Keratinocyte (primary cell): ENCODE data around the gene TANGO2. TPM values are rescaled to one million over a fixed set of nuclear protein-coding genes. Genes with fewer than 3 reads are reported as not detected.

Experiments
- DNase-seq: peaks from one replicate; pipeline ENCODE4 v3.0.0-alpha.2; 2011; ENCODE audit warnings: low read depth, missing footprints, low spot score
- FAIRE-seq: peaks from 2 replicates; lab custom pipeline; 2011; peaks lifted over from hg19 to GRCh38; lab: Jason Lieb, UNC
- H2AFZ ChIP-seq: 2 replicates; pipeline ENCODE4 v1.6.0; 2012; ENCODE audit warnings: low read length, control low read depth, inconsistent platforms; ENCODE audit not compliant: control insufficient read depth
- H3K27ac ChIP-seq: 2 replicates; pipeline ENCODE4 v1.5.1; 2011; ENCODE audit warnings: low read length; ENCODE audit not compliant: control insufficient read depth, insufficient read depth
- H3K27me3 ChIP-seq: 3 replicates; pipeline ENCODE4 v1.6.0; 2011; ENCODE audit warnings: low read length; ENCODE audit not compliant: control insufficient read depth, insufficient read depth; ENCODE audit errors: extremely low read depth
- H3K36me3 ChIP-seq, 2 experiments: 2 replicates in 1 of 2; 3 replicates in 1 of 2; pipeline ENCODE4 v1.5.1; 2011; ENCODE audit warnings: low read length in 2 of 2, mild to moderate bottlenecking in 1 of 2; ENCODE audit not compliant: control insufficient read depth in 2 of 2, insufficient read depth in 2 of 2; ENCODE audit errors: extremely low read depth in 1 of 2
- H3K4me1 ChIP-seq: 3 replicates; pipeline ENCODE4 v1.5.1; 2011; ENCODE audit warnings: low read length; ENCODE audit not compliant: control insufficient read depth, insufficient read depth; ENCODE audit errors: extremely low read depth
- H3K4me2 ChIP-seq: 3 replicates; pipeline ENCODE4 v1.6.0; 2011; ENCODE audit warnings: low read depth, low read length; ENCODE audit not compliant: control insufficient read depth, insufficient read depth; ENCODE audit errors: extremely low read depth
- H3K4me3 ChIP-seq, 3 experiments: fragments of 200-600 bp in 1 of 3; sonication (generic) in 1 of 3; 2 replicates in 2 of 3; 3 replicates in 1 of 3; pipeline ENCODE4 v1.5.1; 2011 to 2016; ENCODE audit warnings: low read length in 3 of 3, mild to moderate bottlenecking in 3 of 3, control low read depth in 2 of 3, inconsistent platforms in 1 of 3, low read depth in 1 of 3, mixed read lengths in 1 of 3, mixed run types in 1 of 3, moderate library complexity in 1 of 3; ENCODE audit not compliant: control insufficient read depth in 2 of 3, insufficient read depth in 2 of 3; ENCODE audit errors: extremely low read depth in 1 of 3
- H3K79me2 ChIP-seq: 2 replicates; pipeline ENCODE4 v1.6.0; 2012; ENCODE audit warnings: low read length; ENCODE audit not compliant: control insufficient read depth, insufficient read depth
- H3K9ac ChIP-seq: 3 replicates; pipeline ENCODE4 v1.6.0; 2011; ENCODE audit warnings: low read length; ENCODE audit not compliant: control insufficient read depth, insufficient read depth; ENCODE audit errors: extremely low read depth
- H3K9me1 ChIP-seq: 3 replicates; pipeline ENCODE4 v1.6.0; 2011; ENCODE audit warnings: low read length; ENCODE audit not compliant: control insufficient read depth, insufficient read depth; ENCODE audit errors: extremely low read depth
- H3K9me3 ChIP-seq: 2 replicates; pipeline ENCODE4 v1.5.1; 2012; ENCODE audit warnings: low read depth, low read length; ENCODE audit not compliant: control insufficient read depth
- H4K20me1 ChIP-seq: 3 replicates; pipeline ENCODE4 v1.6.0; 2011; ENCODE audit warnings: low read length; ENCODE audit not compliant: control insufficient read depth, insufficient read depth; ENCODE audit errors: extremely low read depth
- CTCF ChIP-seq, 3 experiments: IDR thresholded peaks in 1 of 3; conservative IDR thresholded peaks in 1 of 3; optimal IDR thresholded peaks in 1 of 3; 2 replicates in 2 of 3; 3 replicates in 1 of 3; pipeline versions ENCODE3 to v1.5.1; 2011; ENCODE audit warnings: low read length in 3 of 3, mild to moderate bottlenecking in 3 of 3, moderate library complexity in 2 of 3, control low read depth in 1 of 3, inconsistent platforms in 1 of 3; ENCODE audit not compliant: insufficient read depth in 2 of 3; ENCODE audit errors: extremely low read depth in 1 of 3
- EZH2 ChIP-seq: IDR thresholded peaks from one replicate; pipeline ENCODE4 v1.6.1; 2012; ENCODE audit warnings: inconsistent platforms, mild to moderate bottlenecking, low read length, moderate library complexity
- dilution Hi-C: fragments of 300-500 bp; cut with MboI; formaldehyde crosslinking; loops from one replicate; pipeline ENCODE4 v1.7.0; 2020; ENCODE audit warnings: low sequenced_read_pairs; ENCODE audit not compliant: extremely low pct_ligation_motif_present
- polyA plus RNA-seq, 5 experiments: library from polyadenylated mRNA; depleted of rRNA in 3 of 5; stranded (reverse) in 3 of 5; stranded (forward) in 1 of 5; unstranded in 1 of 5; fragments of >200 nt; gene quantifications; 1 replicate in 1 of 5; 2 replicates in 3 of 5; 3 replicates in 1 of 5; pipeline versions ENCODE4 v1.2.1 to v1.2.3, GENCODE V29; 2011 to 2012; ENCODE audit warnings: missing spikeins in 2 of 5, low read depth in 1 of 5, low replicate concordance in 1 of 5

TANGO2 gene
- polyA plus RNA-seq, 1 donor (not counting 4 experiments of a cell fraction or from before 2014, with no cell fraction given): 20.1 TPM

DNA sequence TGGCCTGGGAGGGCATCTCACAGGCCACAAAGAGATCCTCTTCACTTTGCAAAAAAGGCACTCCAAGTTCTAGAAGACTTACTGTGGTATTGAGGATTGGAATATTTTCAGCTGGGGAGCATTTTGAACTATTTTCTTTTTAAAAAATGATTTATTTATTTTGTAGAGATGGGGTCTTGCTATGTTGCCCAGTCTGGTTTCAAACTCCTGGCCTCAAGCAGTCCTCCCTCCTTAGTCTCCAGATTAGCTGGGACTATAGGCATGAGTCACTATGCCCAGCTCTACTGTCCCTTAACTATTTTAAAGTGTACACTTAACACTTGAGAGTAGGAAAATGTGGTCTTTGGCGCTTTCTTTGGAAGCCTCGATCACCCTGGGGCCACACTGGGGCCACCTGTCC is 34.2 kb downstream of the TANGO2 start:
- H2AFZ ChIP-seq: no peak overlapping the region
- no peak overlapping the region for H3K27ac ChIP-seq
- peaks cover 10 to 25% of the 10 kb centered on the region in 2 experiments for H3K36me3 ChIP-seq
- H3K9ac ChIP-seq: no peak overlapping the region
- H3K9me3 ChIP-seq: no peaks in the 10 kb centered on the region
- no peak overlapping the region for H3K4me3 ChIP-seq
- H3K9me1 ChIP-seq: no peaks in the 10 kb centered on the region
- no peaks in the 10 kb centered on the region for H3K27me3 ChIP-seq
- no peak overlapping the region for H3K4me2 ChIP-seq
- dilution Hi-C loops: no loop called here
- no peak for FAIRE-seq
- H4K20me1 ChIP-seq: no peaks in the 10 kb centered on the region
- no peaks in the 10 kb centered on the region for H3K4me1 ChIP-seq
- DNase-seq: no peak
- TF ChIP-seq EZH2 (no peak), CTCF (optimal IDR thresholded peaks at IDR 0.05 in 1 of 3, IDR thresholded peaks at IDR 0.05 in 1 of 3, conservative IDR thresholded peaks at IDR 0.05 in 1 of 3; ENCODE audit: extremely low read depth in 1 of 3, insufficient read depth in 2 of 3, low read length in 3 of 3) (no peak)
- no peaks in the 10 kb centered on the region for H3K79me2 ChIP-seq

- Histone ChIP-seq H3K9ac (no peak overlapping the region), H3K4me3 (no peak overlapping the region), H3K79me2 (no peaks in the 10 kb centered on the region), H3K4me2 (no peak overlapping the region), H4K20me1 (no peaks in the 10 kb centered on the region), H3K27me3 (no peaks in the 10 kb centered on the region), H3K36me3 (peaks cover 10 to 25% of the 10 kb centered on the region in 2 experiments), H3K9me3 (no peaks in the 10 kb centered on the region), H3K9me1 (no peaks in the 10 kb centered on the region), H3K4me1 (no peaks in the 10 kb centered on the region), H3K27ac (no peak overlapping the region), H2AFZ (no peak overlapping the region)
- dilution Hi-C loops: no loop called here
- TF ChIP-seq EZH2 (no peak), CTCF (optimal IDR thresholded peaks at IDR 0.05 in 1 of 3, IDR thresholded peaks at IDR 0.05 in 1 of 3, conservative IDR thresholded peaks at IDR 0.05 in 1 of 3; ENCODE audit: extremely low read depth in 1 of 3, insufficient read depth in 2 of 3, low read length in 3 of 3) (no peak)
- DNase-seq (no peak), FAIRE-seq (no peak)
Measured at GRCh38 chr22:20055654-20056053, 34.7 kb downstream of the TANGO2 start.
